ENCODE results near the gene SETD1A. TPM values are rescaled to one million over a fixed set of nuclear protein-coding genes. Genes with fewer than 3 reads are reported as not detected.

SETD1A gene
- polyA plus RNA-seq, 1 donor (not counting 4 experiments of a cell fraction or from before 2014, with no cell fraction given), result 1.1 TPM

DNA sequence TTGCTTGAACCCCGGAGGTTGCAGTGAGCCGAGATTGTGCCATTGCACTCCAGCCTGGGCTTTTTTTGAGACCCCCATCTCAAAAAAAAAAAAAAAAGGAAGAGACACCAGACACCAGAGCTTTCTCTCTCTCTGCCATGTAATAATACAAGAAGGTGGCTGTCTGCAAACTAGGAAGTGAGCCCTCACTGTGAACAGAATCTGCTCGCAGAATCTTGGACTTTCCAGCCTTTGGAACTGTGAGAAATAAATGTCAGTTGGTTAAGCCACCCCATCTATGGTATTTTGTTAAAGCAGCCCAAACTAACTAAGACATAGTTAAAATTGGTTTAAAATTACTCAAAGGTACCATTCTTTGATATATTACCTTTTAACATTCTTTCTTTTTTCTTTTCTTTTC, 63.0 kb downstream of the SETD1A start:
- H3K9me3 ChIP-seq (ENCODE audit: control insufficient read depth, low read depth, low read length), result no peaks in the 10 kb centered on the region
- no peak overlapping the region for H3K27ac ChIP-seq (ENCODE audit: control insufficient read depth, insufficient read depth, low read length)
- no peaks in the 10 kb centered on the region for H3K79me2 ChIP-seq (ENCODE audit: control insufficient read depth, insufficient read depth, low read length)
- no peak overlapping the region for H3K4me3 ChIP-seq (ENCODE audit: control insufficient read depth in 2 of 3, extremely low read depth in 1 of 3, insufficient read depth in 2 of 3, low read depth in 1 of 3, low read length in 3 of 3)
- FAIRE-seq (no peak), DNase-seq (ENCODE audit: low read depth, low spot score) (no peak)
- no peaks in the 10 kb centered on the region for H3K4me1 ChIP-seq (ENCODE audit: control insufficient read depth, extremely low read depth, insufficient read depth, low read length)
- dilution Hi-C loops (cut with MboI; ENCODE audit: extremely low pct_ligation_motif_present, low sequenced_read_pairs), result no loop called here
- no peak overlapping the region for H3K4me2 ChIP-seq (ENCODE audit: control insufficient read depth, extremely low read depth, insufficient read depth, low read depth, low read length)
- H3K9me1 ChIP-seq (ENCODE audit: control insufficient read depth, extremely low read depth, insufficient read depth, low read length), result no peaks in the 10 kb centered on the region
- H2AFZ ChIP-seq (ENCODE audit: control insufficient read depth, low read length), result no peak overlapping the region
- no peaks in the 10 kb centered on the region for H3K27me3 ChIP-seq (ENCODE audit: control insufficient read depth, extremely low read depth, insufficient read depth, low read length)
- no peaks in the 10 kb centered on the region for H4K20me1 ChIP-seq (ENCODE audit: control insufficient read depth, extremely low read depth, insufficient read depth, low read length)
- TF ChIP-seq EZH2 (IDR thresholded peaks at IDR 0.05; ENCODE audit: low read length), result no peak
- TF ChIP-seq CTCF (optimal IDR thresholded peaks at IDR 0.05 in 1 of 3, IDR thresholded peaks at IDR 0.05 in 1 of 3, conservative IDR thresholded peaks at IDR 0.05 in 1 of 3; ENCODE audit: extremely low read depth in 1 of 3, insufficient read depth in 2 of 3, low read length in 3 of 3), result no peak
- no peak overlapping the region for H3K9ac ChIP-seq (ENCODE audit: control insufficient read depth, extremely low read depth, insufficient read depth, low read length)
- no peaks in the 10 kb centered on the region for H3K36me3 ChIP-seq (ENCODE audit: control insufficient read depth in 2 of 2, extremely low read depth in 1 of 2, insufficient read depth in 2 of 2, low read length in 2 of 2)

DNA sequence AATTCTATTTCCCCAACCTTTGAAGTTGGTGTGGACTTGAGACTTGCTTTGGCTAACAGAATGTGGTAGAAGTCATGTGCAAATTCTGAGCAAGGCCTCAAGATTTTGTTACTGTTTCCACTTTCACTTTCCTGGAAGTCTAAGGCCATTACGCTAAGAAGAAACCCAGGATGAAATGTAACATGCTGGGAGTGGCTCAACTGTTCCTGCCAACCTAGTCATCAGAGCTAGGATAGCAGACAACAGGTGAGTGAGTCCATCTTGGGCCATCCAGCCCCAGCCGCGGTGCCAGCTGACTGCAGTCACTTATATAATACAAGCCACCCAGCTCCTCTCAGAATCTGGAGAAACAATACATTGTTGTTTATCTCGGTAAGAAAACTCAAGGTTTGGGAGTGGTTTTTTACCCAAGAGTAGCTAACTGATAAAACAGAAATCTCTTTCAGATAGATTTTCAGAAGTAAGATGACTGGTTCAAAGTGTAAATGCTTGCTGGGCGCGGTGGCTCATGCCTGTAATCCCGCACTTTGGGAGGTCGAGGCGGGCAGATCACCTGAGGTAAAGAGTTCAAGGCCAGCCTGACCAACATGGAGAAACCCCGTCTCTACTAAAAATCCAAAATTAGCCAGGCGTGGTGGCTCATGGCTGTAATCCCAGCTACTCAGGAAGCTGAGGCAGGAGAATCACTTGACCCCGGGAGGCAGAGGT, 65.1 kb downstream of the SETD1A start:
- Histone ChIP-seq H3K27ac (ENCODE audit: control insufficient read depth, insufficient read depth, low read length) (no peak overlapping the region), H3K9me1 (ENCODE audit: control insufficient read depth, extremely low read depth, insufficient read depth, low read length) (no peaks in the 10 kb centered on the region), H3K36me3 (ENCODE audit: control insufficient read depth in 2 of 2, extremely low read depth in 1 of 2, insufficient read depth in 2 of 2, low read length in 2 of 2) (no peaks in the 10 kb centered on the region), H3K27me3 (ENCODE audit: control insufficient read depth, extremely low read depth, insufficient read depth, low read length) (no peaks in the 10 kb centered on the region), H3K79me2 (ENCODE audit: control insufficient read depth, insufficient read depth, low read length) (no peaks in the 10 kb centered on the region), H3K4me1 (ENCODE audit: control insufficient read depth, extremely low read depth, insufficient read depth, low read length) (no peaks in the 10 kb centered on the region), H3K4me2 (ENCODE audit: control insufficient read depth, extremely low read depth, insufficient read depth, low read depth, low read length) (no peak overlapping the region), H3K9ac (ENCODE audit: control insufficient read depth, extremely low read depth, insufficient read depth, low read length) (no peak overlapping the region), H4K20me1 (ENCODE audit: control insufficient read depth, extremely low read depth, insufficient read depth, low read length) (no peaks in the 10 kb centered on the region), H3K4me3 (ENCODE audit: control insufficient read depth in 2 of 3, extremely low read depth in 1 of 3, insufficient read depth in 2 of 3, low read depth in 1 of 3, low read length in 3 of 3) (no peak overlapping the region), H2AFZ (ENCODE audit: control insufficient read depth, low read length) (peak overlapping the region; percentile 22), H3K9me3 (ENCODE audit: control insufficient read depth, low read depth, low read length) (no peaks in the 10 kb centered on the region)
- TF ChIP-seq CTCF (optimal IDR thresholded peaks at IDR 0.05 in 1 of 3, IDR thresholded peaks at IDR 0.05 in 1 of 3, conservative IDR thresholded peaks at IDR 0.05 in 1 of 3; ENCODE audit: extremely low read depth in 1 of 3, insufficient read depth in 2 of 3, low read length in 3 of 3) (no peak), EZH2 (IDR thresholded peaks at IDR 0.05; ENCODE audit: low read length) (no peak)
- no peak for DNase-seq (ENCODE audit: low read depth, low spot score)
- dilution Hi-C loops (cut with MboI; ENCODE audit: extremely low pct_ligation_motif_present, low sequenced_read_pairs), result no loop called here
- no peak for FAIRE-seq

Data from keratinocyte (primary cell).